Measurements from ENCODE around the gene TEX11.

TEX11 gene

GRCh38 chrX:70485466-70485865 lies 423.0 kb downstream of the TEX11 start:
- DNase-seq = no peak

GRCh38 chrX:70482300-70482699 lies 426.2 kb downstream of the TEX11 start:
- peak; percentile 18 for DNase-seq

- DNase-seq = peak; percentile 81
Observed at GRCh38 chrX:70481471-70482270, 426.8 kb downstream of the TEX11 start.

- no peak for DNase-seq
Observed at GRCh38 chrX:70480660-70481018, 427.9 kb downstream of the TEX11 start.

- no peak for DNase-seq
Observed at GRCh38 chrX:70479922-70480659, 428.4 kb downstream of the TEX11 start.

GRCh38 chrX:70479247-70479921 lies 429.1 kb downstream of the TEX11 start:
- DNase-seq = peak; percentile 38

Data from inflammatory macrophage treated with lipopolysaccharide for 4 hours (primary cell).